Activated effector memory CD4-positive, alpha-beta T cell treated with anti-CD3 and anti-CD28 coated beads, Interleukin-2, amount 50 U/mL, for 16 hours (primary cell): Measurements from ENCODE around the gene DPP6.
"Not testable (repeated sequence)": the region's sequence is repeated elsewhere in the genome, so short reads cannot be mapped to it uniquely, and the experiment has no call there.

Source experiments
- DNase-seq: peaks from one replicate; pipeline ENCODE4 v3.0.0-alpha.2; 2020

The DPP6 gene

GRCh38 chr7:154151306-154151705, 99.1 kb downstream of the DPP6 start:
- not testable (repeated sequence) for DNase-seq

GRCh38 chr7:154155928-154156327, 103.7 kb downstream of the DPP6 start:
- not testable (repeated sequence) for DNase-seq

- DNase-seq = not testable (repeated sequence)
Measured at GRCh38 chr7:154162921-154163320, 110.7 kb downstream of the DPP6 start.

GRCh38 chr7:154163642-154164041, 111.4 kb downstream of the DPP6 start:
- not testable (repeated sequence) for DNase-seq

- DNase-seq = no peak
Measured at GRCh38 chr7:154167051-154167450, 114.9 kb downstream of the DPP6 start.

GRCh38 chr7:154167807-154168206, 115.6 kb downstream of the DPP6 start:
- no peak for DNase-seq

- DNase-seq = no peak
Measured at GRCh38 chr7:154171422-154171821, 119.2 kb downstream of the DPP6 start.

- no peak for DNase-seq
Measured at GRCh38 chr7:154172236-154172635, 120.0 kb downstream of the DPP6 start.

GRCh38 chr7:154177584-154177983, 125.4 kb downstream of the DPP6 start:
- no peak for DNase-seq

- no peak for DNase-seq
Measured at GRCh38 chr7:154178895-154179294, 126.7 kb downstream of the DPP6 start.

- no peak for DNase-seq
Measured at GRCh38 chr7:154183482-154183881, 131.3 kb downstream of the DPP6 start.

- DNase-seq = no peak
Measured at GRCh38 chr7:154183946-154184345, 131.7 kb downstream of the DPP6 start.

- DNase-seq = no peak
Measured at GRCh38 chr7:154186811-154187210, 134.6 kb downstream of the DPP6 start.

- no peak for DNase-seq
Measured at GRCh38 chr7:154188330-154188729, 136.1 kb downstream of the DPP6 start.

GRCh38 chr7:154195266-154195665, 143.1 kb downstream of the DPP6 start:
- DNase-seq = no peak

- DNase-seq = no peak
Measured at GRCh38 chr7:154198481-154198880, 146.3 kb downstream of the DPP6 start.

- DNase-seq = no peak
Measured at GRCh38 chr7:154200241-154200640, 148.0 kb downstream of the DPP6 start.

- no peak for DNase-seq
Measured at GRCh38 chr7:154202002-154202401, 149.8 kb downstream of the DPP6 start.

GRCh38 chr7:154204046-154204445, 151.8 kb downstream of the DPP6 start:
- DNase-seq = no peak

GRCh38 chr7:154212861-154213260, 160.7 kb downstream of the DPP6 start:
- no peak for DNase-seq

- no peak for DNase-seq
Measured at GRCh38 chr7:154217688-154218340, 165.6 kb downstream of the DPP6 start.

GRCh38 chr7:154231732-154232131, 179.5 kb downstream of the DPP6 start:
- no peak for DNase-seq

GRCh38 chr7:154232700-154233099, 180.5 kb downstream of the DPP6 start:
- no peak for DNase-seq

GRCh38 chr7:154241988-154242387, 189.8 kb downstream of the DPP6 start:
- DNase-seq = no peak

GRCh38 chr7:154242709-154243108, 190.5 kb downstream of the DPP6 start:
- no peak for DNase-seq
